Mesenchymal stem cell (in vitro differentiated cells and primary cell): Measurements from ENCODE around the gene RGS10.

Experiments used
- DNase-seq: peaks from one replicate; pipeline ENCODE4 v3.0.0-alpha.2; 2013
- H2AFZ ChIP-seq: one replicate; pipeline ENCODE4 v1.6.1; 2013; ENCODE audit warnings: low read depth, mild to moderate bottlenecking, control low read depth, inconsistent platforms, low read length, moderate library complexity
- H2AK5ac ChIP-seq: 2 replicates; pipeline ENCODE4 v1.6.1; 2013; ENCODE audit warnings: low read length, moderate library complexity, mild to moderate bottlenecking, inconsistent platforms; ENCODE audit not compliant: severe bottlenecking
- H2BK120ac ChIP-seq: one replicate; pipeline ENCODE4 v1.6.1; 2013; ENCODE audit warnings: low read depth, mild to moderate bottlenecking, inconsistent platforms, low read length, moderate library complexity
- H2BK12ac ChIP-seq, 2 experiments: one replicate each; pipeline ENCODE4 v1.6.1; 2013; ENCODE audit warnings: inconsistent platforms in 2 of 2, low read length in 2 of 2, mild to moderate bottlenecking in 2 of 2, moderate library complexity in 2 of 2, control low read depth in 1 of 2
- H2BK15ac ChIP-seq: one replicate; pipeline ENCODE4 v1.6.1; 2013; ENCODE audit warnings: mild to moderate bottlenecking, low read depth, inconsistent platforms; ENCODE audit not compliant: poor library complexity, severe bottlenecking
- H2BK5ac ChIP-seq: 2 replicates; pipeline ENCODE4 v1.6.1; 2013; ENCODE audit warnings: low read depth, mild to moderate bottlenecking, low read length, control low read depth, inconsistent platforms; ENCODE audit not compliant: poor library complexity, severe bottlenecking
- H3K14ac ChIP-seq, 2 experiments: one replicate each; pipeline ENCODE4 v1.6.1; 2013; ENCODE audit warnings: inconsistent platforms in 2 of 2, low read length in 2 of 2, control low read depth in 1 of 2, mild to moderate bottlenecking in 1 of 2, moderate library complexity in 1 of 2
- H3K18ac ChIP-seq, 2 experiments: one replicate each; pipeline ENCODE4 v1.6.1; 2013; ENCODE audit warnings: inconsistent platforms in 2 of 2, low read length in 2 of 2, control low read depth in 1 of 2, low read depth in 1 of 2, mild to moderate bottlenecking in 1 of 2
- H3K23ac ChIP-seq, 2 experiments: one replicate each; pipeline ENCODE4 v1.6.1; 2013; ENCODE audit warnings: inconsistent platforms in 2 of 2, low read length in 2 of 2, mild to moderate bottlenecking in 2 of 2, moderate library complexity in 2 of 2, control low read depth in 1 of 2
- H3K27ac ChIP-seq: 2 replicates; pipeline ENCODE4 v1.5.1; 2013; ENCODE audit warnings: mild to moderate bottlenecking, moderate library complexity, low read length, control low read depth, inconsistent platforms; ENCODE audit not compliant: poor library complexity, severe bottlenecking
- H3K27me3 ChIP-seq, 2 experiments: 2 replicates each; pipeline versions ENCODE4 v1.6.1 to v1.7.0; 2013; ENCODE audit warnings: low read length in 2 of 2, mild to moderate bottlenecking in 2 of 2, moderate library complexity in 2 of 2, control low read depth in 1 of 2, inconsistent platforms in 1 of 2; ENCODE audit not compliant: control insufficient read depth in 1 of 2, insufficient read depth in 1 of 2
- H3K36me3 ChIP-seq, 2 experiments: 2 replicates each; pipeline versions ENCODE4 v1.6.1 to v1.7.0; 2013; ENCODE audit warnings: low read length in 2 of 2, control low read depth in 1 of 2, inconsistent platforms in 1 of 2, low read depth in 1 of 2, mild to moderate bottlenecking in 1 of 2; ENCODE audit not compliant: insufficient read depth in 2 of 2, control insufficient read depth in 1 of 2
- H3K4ac ChIP-seq, 2 experiments: one replicate each; pipeline ENCODE4 v1.6.1; 2013; ENCODE audit warnings: inconsistent platforms in 2 of 2, low read length in 2 of 2, mild to moderate bottlenecking in 2 of 2, moderate library complexity in 2 of 2, control low read depth in 1 of 2, low read depth in 1 of 2
- H3K4me1 ChIP-seq: 2 replicates; pipeline ENCODE4 v1.6.1; 2013; ENCODE audit warnings: low read depth, low read length, control low read depth; ENCODE audit not compliant: control insufficient read depth, insufficient read depth
- H3K4me2 ChIP-seq: 2 replicates; pipeline ENCODE4 v1.6.1; 2013; ENCODE audit warnings: low read length, mild to moderate bottlenecking, inconsistent platforms; ENCODE audit not compliant: poor library complexity, severe bottlenecking
- H3K4me3 ChIP-seq, 2 experiments: 2 replicates each; pipeline versions ENCODE4 v1.5.1 to v1.7.0; 2013; ENCODE audit warnings: low read length in 2 of 2, mild to moderate bottlenecking in 2 of 2, control low read depth in 1 of 2, low read depth in 1 of 2; ENCODE audit not compliant: insufficient read depth in 1 of 2
- H3K79me1 ChIP-seq: replicated peaks from 2 replicates; pipeline ENCODE4 v1.6.1; 2013; ENCODE audit warnings: mild to moderate bottlenecking, control low read depth, low read length, inconsistent platforms; ENCODE audit not compliant: poor library complexity, severe bottlenecking
- H3K9ac ChIP-seq: 2 replicates; pipeline ENCODE4 v1.7.0; 2013; ENCODE audit warnings: mild to moderate bottlenecking, low read length, moderate library complexity
- H3K9me3 ChIP-seq: 2 replicates; pipeline ENCODE4 v1.7.0; 2013; ENCODE audit warnings: mild to moderate bottlenecking, low read length; ENCODE audit not compliant: control insufficient read depth
- H4K8ac ChIP-seq: one replicate; pipeline ENCODE4 v1.6.1; 2013; ENCODE audit warnings: inconsistent platforms, mild to moderate bottlenecking, low read length, moderate library complexity
- H4K91ac ChIP-seq: one replicate; pipeline ENCODE4 v1.6.1; 2013; ENCODE audit warnings: mild to moderate bottlenecking, low read length, inconsistent platforms
- WGBS: methylation state at CpG from one replicate; pipeline ENCODE4 v1.1.7; 2013; ENCODE audit warnings: mixed read lengths; 5-methylcytosine and 5-hydroxymethylcytosine counted together

RGS10 gene

DNA sequence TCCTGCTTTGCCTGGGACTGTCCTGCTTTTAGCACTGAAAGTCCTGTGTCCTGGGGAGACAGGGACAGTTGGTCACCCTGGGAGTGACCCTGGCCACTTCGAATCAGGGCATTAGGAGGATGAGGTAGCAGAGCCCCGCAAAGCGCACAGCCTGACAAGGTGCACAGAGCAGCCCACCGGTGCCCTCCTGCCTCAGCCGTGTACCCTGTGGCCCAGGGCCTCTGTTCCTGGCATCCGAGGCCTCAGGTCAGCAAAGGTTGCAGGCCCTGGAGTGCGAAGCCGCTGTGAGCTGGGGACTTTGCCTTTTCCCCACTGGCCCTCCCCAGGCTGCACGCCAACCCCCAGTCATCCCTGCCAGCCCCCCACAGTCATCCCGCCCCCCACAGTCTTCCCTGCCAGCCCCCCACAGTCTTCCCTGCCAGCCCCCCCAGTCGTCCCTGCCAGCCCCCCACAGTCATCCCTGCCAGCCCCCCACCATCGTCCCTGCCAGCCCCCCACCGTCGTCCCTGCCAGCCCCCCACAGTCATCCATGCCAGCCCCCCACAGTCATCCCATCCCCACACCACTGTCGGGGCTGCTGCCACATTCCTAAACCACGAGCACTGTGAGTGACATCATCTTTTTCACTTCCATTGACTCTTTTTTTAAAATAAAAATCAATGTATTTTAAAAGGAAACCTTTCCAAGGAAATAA is 91.8 kb downstream of the RGS10 start:
- Histone ChIP-seq H3K79me1 (no peaks in the 10 kb centered on the region), H3K14ac (no peak overlapping the region)

More for the DNA sequence above, 91.8 kb downstream of the RGS10 start:
- Histone ChIP-seq H3K27me3 (no peaks in the 10 kb centered on the region), H3K36me3 (peaks cover 32 to 44% of the 10 kb centered on the region in 2 experiments), H3K4me2 (no peak overlapping the region), H2BK120ac (no peak overlapping the region), H2BK15ac (no peak overlapping the region), H3K18ac (peak overlapping the region in 1 of 2 experiments; percentile 42), H2AFZ (no peak overlapping the region), H4K8ac (no peak overlapping the region), H3K4me1 (peaks cover 35% of the 10 kb centered on the region), H2BK5ac (no peak overlapping the region), H3K27ac (no peak overlapping the region), H2BK12ac (peak overlapping the region in 1 of 2 experiments; percentile 38), H3K9ac (peak overlapping the region; percentile 58), H3K23ac (no peak overlapping the region), H3K4me3 (peak overlapping the region in 1 of 2 experiments; percentile 34), H2AK5ac (no peak overlapping the region), H4K91ac (no peak overlapping the region), H3K4ac (no peak overlapping the region), H3K9me3 (no peaks in the 10 kb centered on the region)
- 95% methylated on average over 10 of the region's 16 CpGs for WGBS
- no peak for DNase-seq
